Dermis microvascular lymphatic vessel endothelial cell (primary cell): ENCODE measurements around the gene BAX. TPM values are rescaled to one million over a fixed set of nuclear protein-coding genes. Genes with fewer than 3 reads are reported as not detected.

ENCODE experiments used
- DNase-seq, 2 donors: peaks; one replicate each; pipeline versions ENCODE4 v3.0.0 to v3.0.0-alpha.2; 2010; ENCODE audit warnings: low read depth in 2 of 2
- total RNA-seq: library from RNA; depleted of rRNA; stranded (reverse); fragments of >200 nt; gene quantifications from 2 replicates; pipeline ENCODE4 v1.2.1, GENCODE V29; 2014

BAX gene
- total RNA-seq, 1 donor from 2014 or later: 95.6 TPM

GRCh38 chr19:48928164-48929025 lies 26.3 kb upstream of the BAX start:
- no peak for DNase-seq

- peak in 1 of 2 donors; percentile 70 for DNase-seq
Observed at GRCh38 chr19:48933382-48933932, 21.2 kb upstream of the BAX start, which contains the start of gene DHDH. Gene DHDH (plus strand): TSS chr19:48933699. CDS start chr19:48933722, 23 bp downstream.

- no peak for DNase-seq
Observed at GRCh38 chr19:48934837-48935236, 19.8 kb upstream of the BAX start.

DNA sequence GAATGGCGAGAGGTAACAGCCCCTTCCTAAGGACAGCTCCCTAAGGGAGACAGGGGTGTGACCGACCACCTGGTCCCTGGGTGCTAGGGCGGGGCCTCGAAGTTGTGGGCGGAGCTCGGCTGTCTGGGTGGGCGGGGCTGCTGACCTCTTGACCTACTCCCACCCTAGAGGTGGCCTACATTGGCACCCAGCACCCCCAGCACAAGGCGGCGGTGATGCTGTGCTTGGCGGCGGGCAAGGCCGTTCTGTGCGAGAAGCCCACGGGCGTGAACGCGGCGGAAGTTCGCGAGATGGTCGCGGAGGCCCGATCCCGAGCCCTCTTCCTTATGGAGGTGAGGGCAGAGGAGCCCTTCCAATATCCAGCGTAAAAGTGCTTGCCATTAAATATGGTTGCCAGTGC lies 18.8 kb upstream of the BAX start:
- DNase-seq: no peak

- DNase-seq: no peak
Observed at GRCh38 chr19:48938256-48938655, 16.4 kb upstream of the BAX start.

GRCh38 chr19:48940902-48941301 lies 13.8 kb upstream of the BAX start:
- no peak for DNase-seq

DNA sequence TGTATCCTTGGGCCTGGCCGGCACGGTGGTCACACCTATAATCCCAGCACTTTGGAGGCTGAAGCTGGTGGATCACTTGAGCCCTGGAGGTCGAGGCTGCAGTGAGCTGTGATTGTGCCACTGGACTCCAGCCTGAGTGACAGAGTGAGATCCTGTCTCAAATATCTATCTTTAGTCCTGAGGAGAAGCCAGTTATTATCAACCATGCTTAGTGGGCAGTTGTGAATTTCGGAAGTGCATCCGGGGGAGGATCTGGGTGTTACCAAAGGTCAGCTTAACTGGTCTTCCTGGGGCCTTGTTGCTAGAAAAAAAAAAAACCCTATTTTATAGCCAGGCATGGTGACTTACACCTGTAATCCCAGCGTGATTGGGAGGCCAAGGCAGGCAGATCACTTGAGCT lies 11.6 kb upstream of the BAX start:
- DNase-seq: no peak

DNA sequence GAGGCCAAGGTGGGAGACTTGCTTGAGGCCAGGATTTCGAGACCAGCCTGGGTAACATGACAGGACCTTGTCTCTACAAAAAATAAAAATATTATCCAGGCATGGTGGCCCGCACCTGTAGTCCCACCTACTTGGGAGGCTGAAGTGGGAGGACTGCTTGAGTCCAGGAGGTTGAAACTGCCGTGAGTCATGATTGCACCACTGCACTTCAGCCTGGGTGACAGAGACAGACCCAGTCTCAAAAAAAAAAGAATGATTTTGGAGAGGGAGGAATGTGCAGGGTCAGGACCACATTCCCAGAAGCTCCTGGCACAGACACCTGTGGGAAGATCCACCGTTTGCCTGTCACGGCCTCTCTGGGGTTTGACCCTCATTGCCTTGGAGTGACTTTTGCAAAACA lies 9.3 kb upstream of the BAX start:
- DNase-seq: no peak

GRCh38 chr19:48945817-48946216 lies 8.9 kb upstream of the BAX start:
- no peak for DNase-seq

- no peak for DNase-seq
Observed at GRCh38 chr19:48946463-48947257, 8.0 kb upstream of the BAX start.

- no peak for DNase-seq
Observed at GRCh38 chr19:48947258-48947542, 7.5 kb upstream of the BAX start.

DNA sequence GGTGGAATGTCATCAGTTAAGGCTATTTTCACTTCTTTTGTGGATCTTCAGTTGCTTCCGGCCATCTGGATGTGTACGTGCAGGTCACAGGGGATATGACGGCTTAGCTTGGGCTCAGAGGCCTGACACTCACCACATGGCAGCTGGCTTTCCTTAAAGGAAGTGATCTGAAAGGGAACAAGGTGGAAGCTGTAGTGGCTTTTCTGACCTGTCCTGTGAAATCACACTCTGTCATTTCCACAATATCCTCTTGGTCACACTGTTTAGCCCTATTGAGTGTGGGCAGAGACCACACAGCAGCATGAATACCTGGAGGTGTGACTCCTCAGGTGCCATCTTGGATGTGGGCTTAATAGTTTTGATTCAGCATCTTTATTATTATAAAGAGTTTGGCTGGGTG lies 4.5 kb upstream of the BAX start:
- DNase-seq: peak; percentile 33 to 71

DNA sequence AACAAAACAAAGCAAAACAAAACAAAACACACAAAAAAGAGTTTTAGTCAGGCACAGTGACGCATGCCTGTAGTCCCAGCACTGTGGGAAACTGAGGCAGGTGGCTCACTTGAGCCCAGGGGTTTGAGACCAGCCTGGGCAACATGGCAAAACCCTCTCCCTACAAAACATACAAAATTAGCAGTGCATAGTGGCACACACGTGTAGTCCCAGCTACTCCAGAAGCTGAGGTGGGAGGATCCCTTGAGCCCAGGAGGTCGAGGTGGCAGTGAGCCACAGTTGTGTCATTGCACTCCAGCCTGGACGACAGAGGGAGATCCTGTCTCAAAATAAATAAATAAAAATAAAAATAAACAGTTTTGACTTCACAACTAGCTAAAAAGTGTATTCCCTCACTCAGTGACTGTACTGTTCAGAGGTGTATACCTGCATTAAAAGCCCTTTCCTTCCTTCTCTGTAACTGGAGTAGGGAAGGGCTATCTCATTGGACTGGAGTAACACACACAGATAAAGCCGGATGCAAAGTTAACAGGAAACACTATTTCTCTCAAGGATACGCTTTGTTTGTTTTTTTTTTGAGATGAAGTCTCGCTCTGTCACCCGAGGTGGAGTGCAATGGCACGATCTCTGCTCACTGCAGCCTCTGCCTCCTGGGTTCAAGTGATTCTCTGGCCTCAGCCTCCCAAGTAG lies 3.7 kb upstream of the BAX start:
- no peak for DNase-seq

DNA sequence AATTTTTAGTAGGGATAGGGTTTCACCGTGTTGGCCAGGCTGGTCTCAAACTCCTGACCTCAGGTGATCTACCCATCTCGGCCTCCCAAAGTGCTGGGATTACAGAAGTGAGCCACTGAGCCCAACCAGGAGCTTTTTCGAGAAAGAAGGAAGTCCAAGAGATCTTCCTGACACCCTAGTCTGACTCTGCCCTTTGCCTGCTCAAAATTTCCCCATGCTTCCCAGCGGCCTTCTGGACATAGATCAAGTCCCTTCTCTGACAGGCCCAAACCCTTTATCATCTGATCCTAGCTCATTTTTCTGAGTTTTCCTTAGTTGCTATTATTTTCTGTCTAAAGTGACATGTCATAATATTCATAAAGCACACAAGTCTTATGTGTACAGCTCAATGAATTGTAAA lies 1.5 kb upstream of the BAX start:
- DNase-seq: no peak

- no peak for DNase-seq
Observed at GRCh38 chr19:48953990-48954594, 583 bp upstream of the BAX start.

DNA sequence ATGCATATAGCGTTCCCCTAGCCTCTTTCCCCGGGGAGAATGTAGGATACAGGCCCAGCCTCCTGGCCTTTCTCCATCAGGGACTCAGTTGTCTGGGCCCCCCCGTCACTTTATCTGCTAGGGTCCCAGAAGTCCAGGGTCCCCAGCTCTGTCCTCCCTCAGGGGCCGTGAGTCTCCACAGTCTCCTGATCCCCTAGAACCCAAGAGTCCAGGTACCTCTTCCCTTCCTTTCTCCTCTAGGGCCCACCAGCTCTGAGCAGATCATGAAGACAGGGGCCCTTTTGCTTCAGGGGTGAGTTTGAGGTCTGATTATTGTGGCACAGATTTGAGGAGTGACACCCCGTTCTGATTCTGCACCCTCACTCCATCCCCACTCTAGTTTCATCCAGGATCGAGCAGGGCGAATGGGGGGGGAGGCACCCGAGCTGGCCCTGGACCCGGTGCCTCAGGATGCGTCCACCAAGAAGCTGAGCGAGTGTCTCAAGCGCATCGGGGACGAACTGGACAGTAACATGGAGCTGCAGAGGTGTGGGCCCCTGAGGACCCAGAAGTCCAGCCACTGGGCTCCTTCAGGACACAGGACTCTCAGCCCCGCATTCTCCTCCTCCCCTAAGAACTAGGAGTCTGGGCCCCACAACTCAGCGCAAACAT lies 758 bp downstream of the BAX start:
- no peak for DNase-seq

DNA sequence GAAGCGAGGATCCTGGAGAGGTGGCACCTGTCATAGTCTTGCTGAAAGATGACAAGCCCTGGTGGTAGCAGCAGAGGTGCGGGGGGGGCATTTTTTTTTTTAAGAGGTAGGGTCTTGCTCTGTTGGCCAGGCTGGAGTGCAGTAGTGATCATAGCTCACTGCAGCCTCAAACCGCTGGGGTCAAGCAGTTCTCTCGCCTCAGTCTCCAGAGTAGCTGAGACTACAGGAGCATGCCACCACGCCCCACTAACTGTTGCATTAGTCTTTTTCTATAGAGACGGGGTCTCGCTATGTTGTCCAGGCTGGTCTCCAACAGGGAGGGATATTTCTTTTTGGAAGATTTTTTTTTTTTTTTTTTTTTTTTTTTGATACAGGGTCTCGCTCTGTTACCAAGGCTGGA lies 3.3 kb downstream of the BAX start:
- DNase-seq: no peak

DNA sequence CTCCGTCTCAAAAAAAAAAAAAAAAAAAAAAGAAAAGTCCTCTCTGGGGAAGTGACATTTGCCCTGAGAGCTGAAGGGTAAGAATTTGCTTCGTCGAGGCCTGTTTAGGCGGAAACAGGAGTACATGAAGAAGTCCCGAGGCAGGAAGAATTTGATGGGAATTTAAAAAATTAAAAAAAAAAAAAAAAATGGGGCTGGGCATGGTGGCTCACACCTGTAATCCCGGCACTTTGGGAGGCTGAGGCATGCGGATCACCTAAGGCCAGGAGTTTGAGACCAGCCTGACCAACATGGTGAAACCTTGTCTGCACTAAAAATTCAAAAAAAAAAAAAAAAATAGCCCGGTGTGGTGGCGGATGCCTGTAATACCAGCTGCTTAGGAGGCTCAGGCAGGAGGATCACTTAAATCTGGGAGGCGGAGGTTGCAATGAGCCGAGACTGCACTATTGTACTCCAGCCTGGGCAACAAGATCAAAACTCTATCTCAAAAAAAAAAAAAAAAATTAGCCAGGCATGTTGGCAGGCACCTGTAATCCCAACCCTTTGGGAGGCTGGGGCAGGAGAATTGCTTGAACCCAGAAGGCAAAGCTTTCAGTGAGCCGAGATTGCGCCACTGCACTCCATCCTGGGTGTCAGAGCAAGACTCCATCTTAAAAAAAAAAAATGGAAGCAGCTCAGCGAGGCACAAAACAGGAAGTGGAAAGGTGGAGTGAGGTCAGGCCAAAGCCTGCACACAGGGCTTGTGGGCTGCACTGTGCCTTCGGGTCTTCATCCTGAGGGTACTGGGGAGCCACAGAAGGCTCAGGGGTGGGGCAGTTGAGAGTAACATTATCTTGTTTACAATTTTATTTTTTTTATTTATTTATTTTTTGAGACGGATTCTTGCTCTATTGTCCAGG lies 4.9 kb downstream of the BAX start:
- no peak for DNase-seq

GRCh38 chr19:48961051-48961649 lies 6.5 kb downstream of the BAX start:
- no peak for DNase-seq

DNA sequence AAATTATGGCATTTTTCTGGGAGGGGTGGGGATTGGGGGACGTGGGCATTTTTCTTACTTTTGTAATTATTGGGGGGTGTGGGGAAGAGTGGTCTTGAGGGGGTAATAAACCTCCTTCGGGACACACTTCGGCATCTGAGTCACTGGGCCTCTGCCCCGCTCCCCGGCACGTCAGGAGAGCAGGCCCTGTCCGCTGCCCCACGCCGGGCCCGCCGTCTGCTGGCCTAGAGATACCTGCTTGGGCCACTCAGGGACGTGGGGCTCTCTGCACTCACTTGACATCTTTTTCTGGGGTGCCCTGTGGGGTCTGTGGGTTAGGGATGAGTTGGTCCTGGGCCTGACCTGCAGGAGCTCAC lies 7.0 kb downstream of the BAX start:
- DNase-seq: no peak
